ENCODE data around the gene GPC2. TPM values are rescaled to one million over a fixed set of nuclear protein-coding genes. Genes with fewer than 3 reads are reported as not detected.
"Not testable (repeated sequence)": the region's sequence is repeated elsewhere in the genome, so short reads cannot be mapped to it uniquely, and the experiment has no call there.

GPC2 gene
- total and polyA plus RNA-seq, 9 donors: 0.25 to 5.6 (median 3.1) TPM

DNA sequence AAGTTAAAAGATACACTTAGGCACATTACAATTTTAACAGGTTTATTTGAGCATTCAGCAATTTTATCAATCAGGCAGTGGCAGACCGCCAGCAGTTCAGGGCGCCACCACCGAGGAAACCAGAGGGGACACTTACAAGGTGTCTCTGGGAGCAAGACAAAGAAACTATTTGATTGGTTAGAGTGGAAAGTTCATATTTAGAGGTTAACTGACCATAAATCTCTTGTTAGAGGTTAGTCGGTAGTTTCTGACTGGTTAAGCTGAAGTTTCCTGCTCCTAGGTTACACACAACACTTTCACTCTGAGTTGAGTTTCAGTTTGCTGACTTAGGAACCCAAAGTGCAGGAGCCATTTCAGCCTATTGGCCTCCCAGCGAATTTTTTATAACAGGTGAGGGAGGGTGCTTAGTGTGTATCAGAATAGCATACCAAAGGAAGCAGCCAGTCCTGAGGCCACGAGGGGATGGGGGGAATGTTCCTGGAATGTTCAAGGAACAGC is 31.8 kb upstream of the GPC2 start:
- H3K4me3 ChIP-seq: no peak overlapping the region
- no peak overlapping the region for H3K27ac ChIP-seq
- H3K9me3 ChIP-seq: no peaks in the 10 kb centered on the region
- TF ChIP-seq POLR2A (IDR thresholded peaks at IDR 0.05) (no peak), EP300 (IDR thresholded peaks at IDR 0.05) (no peak)
- TF ChIP-seq, protein P1, sequence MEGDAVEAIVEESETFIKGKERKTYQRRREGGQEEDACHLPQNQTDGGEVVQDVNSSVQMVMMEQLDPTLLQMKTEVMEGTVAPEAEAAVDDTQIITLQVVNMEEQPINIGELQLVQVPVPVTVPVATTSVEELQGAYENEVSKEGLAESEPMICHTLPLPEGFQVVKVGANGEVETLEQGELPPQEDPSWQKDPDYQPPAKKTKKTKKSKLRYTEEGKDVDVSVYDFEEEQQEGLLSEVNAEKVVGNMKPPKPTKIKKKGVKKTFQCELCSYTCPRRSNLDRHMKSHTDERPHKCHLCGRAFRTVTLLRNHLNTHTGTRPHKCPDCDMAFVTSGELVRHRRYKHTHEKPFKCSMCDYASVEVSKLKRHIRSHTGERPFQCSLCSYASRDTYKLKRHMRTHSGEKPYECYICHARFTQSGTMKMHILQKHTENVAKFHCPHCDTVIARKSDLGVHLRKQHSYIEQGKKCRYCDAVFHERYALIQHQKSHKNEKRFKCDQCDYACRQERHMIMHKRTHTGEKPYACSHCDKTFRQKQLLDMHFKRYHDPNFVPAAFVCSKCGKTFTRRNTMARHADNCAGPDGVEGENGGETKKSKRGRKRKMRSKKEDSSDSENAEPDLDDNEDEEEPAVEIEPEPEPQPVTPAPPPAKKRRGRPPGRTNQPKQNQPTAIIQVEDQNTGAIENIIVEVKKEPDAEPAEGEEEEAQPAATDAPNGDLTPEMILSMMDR (IDR thresholded peaks at IDR 0.05): no peak
- WGBS, 3 donors: 18 to 26% (median 25%) methylated on average over 6 of the region's 6 CpGs
- intact Hi-C loops (cut with DNase I): no loop called here
- H3K36me3 ChIP-seq: no peaks in the 10 kb centered on the region
- no peaks in the 10 kb centered on the region for H3K27me3 ChIP-seq
- no peak for DNase-seq
- H3K4me1 ChIP-seq (ENCODE audit: insufficient read depth): no peaks in the 10 kb centered on the region

DNA sequence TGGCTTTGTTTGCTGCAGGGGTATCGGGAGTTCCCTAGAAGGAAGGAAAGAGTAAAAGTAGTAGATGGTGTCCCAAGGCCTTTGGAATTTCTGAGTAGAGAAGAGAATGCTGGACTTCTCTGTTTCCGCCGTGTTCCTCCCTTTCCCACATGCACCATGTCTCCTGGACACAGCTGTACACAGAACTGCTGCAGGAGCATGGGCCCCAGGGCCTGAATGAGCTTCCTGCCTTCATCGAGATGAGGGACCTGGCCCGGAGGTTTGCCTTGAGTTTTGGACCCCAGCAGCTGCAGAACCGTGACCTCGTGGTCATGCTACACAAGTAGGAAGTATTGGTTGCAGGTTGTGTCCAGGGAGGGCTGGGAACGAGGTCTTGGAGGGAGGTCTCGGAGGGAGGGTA is 27.3 kb upstream of the GPC2 start:
- Histone ChIP-seq H3K4me1 (ENCODE audit: insufficient read depth) (no peaks in the 10 kb centered on the region), H3K9me3 (no peaks in the 10 kb centered on the region), H3K27me3 (no peaks in the 10 kb centered on the region), H3K4me3 (no peak overlapping the region), H3K27ac (no peak overlapping the region), H3K36me3 (no peaks in the 10 kb centered on the region)
- intact Hi-C loops (cut with DNase I): no loop called here
- no peak for DNase-seq
- TF ChIP-seq EP300 (IDR thresholded peaks at IDR 0.05) (no peak), POLR2A (IDR thresholded peaks at IDR 0.05) (no peak)
- TF ChIP-seq, protein P1 (IDR thresholded peaks at IDR 0.05): no peak
- 77 to 87% (median 78%) methylated on average over 9 of the region's 9 CpGs for WGBS, 3 donors

DNA sequence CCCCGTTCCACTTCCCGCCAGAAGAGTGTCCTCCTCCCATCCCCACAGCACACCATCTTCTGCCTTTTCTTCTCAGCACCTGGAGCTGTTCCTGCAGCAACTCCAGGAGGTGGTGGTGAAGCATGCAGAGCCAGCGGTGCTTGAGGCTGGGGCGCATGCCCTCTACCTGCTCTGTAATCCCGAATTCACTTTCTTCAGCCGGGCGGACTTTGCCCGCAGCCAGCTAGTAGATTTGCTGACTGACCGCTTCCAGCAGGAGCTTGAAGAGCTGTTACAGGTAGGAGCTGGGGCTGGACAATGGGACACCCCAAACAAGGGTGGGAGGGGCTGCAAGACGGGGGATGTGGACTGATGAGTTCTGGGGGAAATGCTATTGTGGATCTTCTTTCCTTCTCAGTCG is 23.5 kb upstream of the GPC2 start:
- no peaks in the 10 kb centered on the region for H3K27me3 ChIP-seq
- H3K4me1 ChIP-seq (ENCODE audit: insufficient read depth): no peaks in the 10 kb centered on the region
- H3K27ac ChIP-seq: no peak overlapping the region
- TF ChIP-seq, protein P1 (IDR thresholded peaks at IDR 0.05): no peak
- TF ChIP-seq POLR2A (IDR thresholded peaks at IDR 0.05): no peak
- TF ChIP-seq EP300 (IDR thresholded peaks at IDR 0.05): no peak
- no peaks in the 10 kb centered on the region for H3K9me3 ChIP-seq
- H3K4me3 ChIP-seq: no peak overlapping the region
- no peaks in the 10 kb centered on the region for H3K36me3 ChIP-seq
- WGBS, 3 donors: 81 to 83% (median 83%) methylated on average over 11 of the region's 11 CpGs
- intact Hi-C loops (cut with DNase I): no loop called here
- DNase-seq: no peak

DNA sequence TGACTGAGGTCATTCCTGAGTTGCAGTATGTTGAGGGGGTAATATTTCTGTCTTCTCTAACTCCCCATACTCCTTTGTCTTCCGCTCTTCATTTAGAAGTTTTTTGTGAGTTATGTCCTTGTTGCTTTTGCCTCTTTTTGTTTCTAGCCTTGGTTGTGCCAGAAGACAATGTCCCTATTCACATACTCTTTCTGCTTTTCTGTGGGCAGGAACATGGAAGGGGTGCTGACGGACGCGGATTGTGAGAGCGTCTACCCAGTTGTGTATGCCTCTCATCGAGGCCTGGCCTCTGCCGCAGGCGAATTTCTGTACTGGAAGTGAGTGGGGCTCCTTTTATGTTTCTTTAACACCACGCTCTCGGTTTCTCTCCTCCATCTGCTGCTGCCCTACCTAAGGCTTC is 21.1 kb upstream of the GPC2 start:
- intact Hi-C loops (cut with DNase I): no loop called here
- WGBS, 3 donors: 93 to 95% (median 94%) methylated on average over 10 of the region's 10 CpGs
- Histone ChIP-seq H3K9me3 (no peaks in the 10 kb centered on the region), H3K27me3 (no peaks in the 10 kb centered on the region), H3K4me3 (no peak overlapping the region), H3K36me3 (no peaks in the 10 kb centered on the region), H3K27ac (no peak overlapping the region), H3K4me1 (ENCODE audit: insufficient read depth) (no peaks in the 10 kb centered on the region)
- DNase-seq: no peak
- TF ChIP-seq, protein P1 (IDR thresholded peaks at IDR 0.05): no peak
- TF ChIP-seq EP300 (IDR thresholded peaks at IDR 0.05) (no peak), POLR2A (IDR thresholded peaks at IDR 0.05) (no peak)

DNA sequence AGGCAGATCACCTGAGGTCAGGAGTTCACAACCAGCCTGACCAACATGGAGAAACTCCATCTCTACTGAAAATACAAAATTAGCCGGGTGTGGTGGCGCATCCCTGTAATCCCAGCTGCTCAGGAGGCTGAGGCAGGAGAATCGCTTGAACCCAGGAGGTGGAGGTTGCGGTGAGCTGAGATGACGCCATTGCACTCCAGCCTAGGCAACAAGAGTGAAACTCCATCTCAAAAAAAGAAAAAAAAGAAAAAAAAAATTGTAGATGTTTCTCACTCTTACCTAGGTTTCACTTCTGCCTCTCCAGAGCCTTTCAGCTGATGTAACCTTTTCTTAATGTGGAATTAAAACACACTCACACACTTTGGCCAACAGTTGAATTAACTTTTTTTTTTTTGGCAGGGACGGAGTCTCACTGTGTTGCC is 18.7 kb upstream of the GPC2 start:
- intact Hi-C loops (cut with DNase I); H3K4me3 ChIP-seq; H3K27ac ChIP-seq; H3K36me3 ChIP-seq; H3K27me3 ChIP-seq; H3K4me1 ChIP-seq (ENCODE audit: insufficient read depth); H3K9me3 ChIP-seq; DNase-seq: not testable (repeated sequence)
- WGBS, 3 donors: 95 to 98% (median 97%) methylated on average over 6 of the region's 6 CpGs
